Calu3 (cell line): ENCODE results near the gene CIAPIN1. TPM values are rescaled to one million over a fixed set of nuclear protein-coding genes. Genes with fewer than 3 reads are reported as not detected.
A peak's percentile ranks its signal among the peaks of the same experiment; 100 is the strongest.

Experiments
- BruUV-seq: library from RNA; stranded (reverse); fragments of 400-500 nt; replicated peaks from 2 replicates; lab custom pipeline; 2021; lab: Mats Ljungman, UMichigan
- CTCF ChIA-PET: fragments of 300-600 bp; sonication (Branson Sonifier 250); formaldehyde crosslinking; loops from one replicate; lab custom pipeline; 2022; ENCODE audit warnings: antibody characterized with exemption; lab: Charles Lee
- DNase-seq: peaks from one replicate; pipeline ENCODE4 v3.0.0; 2022
- H3K27ac Mint-ChIP-seq: one replicate; pipeline ENCODE4 v1.8.0; 2022; ENCODE audit warnings: mixed read lengths; ENCODE audit not compliant: unreplicated experiment
- H3K27me3 Mint-ChIP-seq: one replicate; pipeline ENCODE4 v1.8.0; 2022; ENCODE audit warnings: mixed read lengths; ENCODE audit not compliant: unreplicated experiment
- H3K36me3 Mint-ChIP-seq: one replicate; pipeline ENCODE4 v1.8.0; 2022; ENCODE audit warnings: mild to moderate bottlenecking, moderate library complexity, mixed read lengths; ENCODE audit not compliant: insufficient read depth, unreplicated experiment
- H3K4me1 Mint-ChIP-seq: one replicate; pipeline ENCODE4 v1.8.0; 2022; ENCODE audit warnings: mild to moderate bottlenecking, low read depth, mixed read lengths; ENCODE audit not compliant: unreplicated experiment
- H3K4me3 Mint-ChIP-seq: one replicate; pipeline ENCODE4 v1.8.0; 2022; ENCODE audit warnings: mild to moderate bottlenecking, low read depth, moderate library complexity, mixed read lengths; ENCODE audit not compliant: unreplicated experiment
- H3K9me3 Mint-ChIP-seq: one replicate; pipeline ENCODE4 v1.8.0; 2022; ENCODE audit warnings: low read depth, mixed read lengths; ENCODE audit not compliant: unreplicated experiment
- CTCF ChIP-seq: fragments of 200-600 bp; IDR thresholded peaks from one replicate; pipeline ENCODE4 v1.8.0; 2022; ENCODE audit warnings: antibody characterized with exemption; ENCODE audit not compliant: unreplicated experiment
- intact Hi-C: fragments of 100-400 bp; cut with micrococcal nuclease; formaldehyde crosslinking; loops from one replicate; pipeline ENCODE4 v1.10.0; 2022; ENCODE audit not compliant: unreplicated experiment
- total RNA-seq: library from RNA; stranded (reverse); gene quantifications from 2 replicates; pipeline ENCODE4 v1.2.3, GENCODE V29; 2022

Gene CIAPIN1
- total RNA-seq, 1 experiment from 2014 or later = 77.2 TPM

- Mint-ChIP-seq H3K27me3 (no peaks in the 10 kb centered on the region), H3K27ac (no peak overlapping the region), H3K4me3 (no peak overlapping the region), H3K9me3 (no peaks in the 10 kb centered on the region), H3K36me3 (peaks cover 5% of the 10 kb centered on the region), H3K4me1 (peaks cover 26% of the 10 kb centered on the region)
- CTCF ChIA-PET = interaction anchor here (1.3 to 2.0 kb wide), 7 partner anchors 82 to 330 kb away, joined by 4 to 45 read pairs (median 6); partner anchors contain the start of gene CPNE2
- no peak for TF ChIP-seq CTCF
- DNase-seq = no peak
- intact Hi-C loops = no loop called here
- BruUV-seq = no TSS peak
These were observed 24.0 kb downstream of the CIAPIN1 start for GRCh38 chr16:57423152-57423551.

- DNase-seq = peak; percentile 79
- TF ChIP-seq CTCF = peak; percentile 86
- Mint-ChIP-seq H3K4me3 (no peak overlapping the region), H3K27me3 (no peaks in the 10 kb centered on the region), H3K4me1 (peaks cover 34% of the 10 kb centered on the region), H3K36me3 (peaks cover 5% of the 10 kb centered on the region), H3K27ac (no peak overlapping the region), H3K9me3 (no peaks in the 10 kb centered on the region)
- intact Hi-C loops = loop anchor here (1.0 kb wide), 1 partner anchor 122 kb away; no protein-coding TSS in a partner anchor
- BruUV-seq = no TSS peak
- CTCF ChIA-PET = interaction anchor here (0.6 to 2.0 kb wide), 15 partner anchors 27 to 338 kb away, joined by 3 to 45 read pairs (median 5); partner anchors contain the start of gene CPNE2
These were observed 24.9 kb downstream of the CIAPIN1 start for GRCh38 chr16:57422026-57422944.

- no peak overlapping the region for H3K4me3 Mint-ChIP-seq
- TF ChIP-seq CTCF = no peak
- CTCF ChIA-PET = interaction anchor here (0.5 to 4.0 kb wide), 3 partner anchors 90 to 117 kb away, joined by 4 to 80 read pairs (median 8); no protein-coding TSS in a partner anchor
- H3K4me1 Mint-ChIP-seq = peaks cover 42% of the 10 kb centered on the region
- no TSS peak for BruUV-seq
- H3K27ac Mint-ChIP-seq = no peak overlapping the region
- DNase-seq = no peak
- no peaks in the 10 kb centered on the region for H3K9me3 Mint-ChIP-seq
- H3K36me3 Mint-ChIP-seq = peaks cover 6% of the 10 kb centered on the region
- intact Hi-C loops = loop anchor here (5.0 to 10.0 kb wide), 4 partner anchors 42 to 337 kb away; partner anchors contain the start of genes PSME3IP1 and RSPRY1
- H3K27me3 Mint-ChIP-seq = no peaks in the 10 kb centered on the region
These were observed 27.7 kb downstream of the CIAPIN1 start for GRCh38 chr16:57419506-57419905.

GRCh38 chr16:57416084-57416483 is 31.1 kb downstream of the CIAPIN1 start:
- H3K9me3 Mint-ChIP-seq = no peaks in the 10 kb centered on the region
- TF ChIP-seq CTCF = no peak
- CTCF ChIA-PET = interaction anchor here (1.4 to 4.0 kb wide), 4 partner anchors 11 to 114 kb away, joined by 4 to 80 read pairs (median 9); partner anchors contain the start of genes CCL17 and CX3CL1
- intact Hi-C loops = loop anchor here (5.0 to 10.0 kb wide), 4 partner anchors 39 to 334 kb away; partner anchors contain the start of genes PSME3IP1 and RSPRY1
- no peak for DNase-seq
- peaks cover 33% of the 10 kb centered on the region for H3K4me1 Mint-ChIP-seq
- no peak overlapping the region for H3K4me3 Mint-ChIP-seq
- BruUV-seq = no TSS peak
- peaks cover 6% of the 10 kb centered on the region for H3K36me3 Mint-ChIP-seq
- H3K27me3 Mint-ChIP-seq = no peaks in the 10 kb centered on the region
- H3K27ac Mint-ChIP-seq = no peak overlapping the region
